ENCODE results near the gene TGIF2LX.
"Not testable (repeated sequence)": the region's sequence is repeated elsewhere in the genome, so short reads cannot be mapped to it uniquely, and the experiment has no call there.

Gene TGIF2LX

GRCh38 chrX:89921665-89922064 lies at the start of gene TGIF2LX:
Gene TGIF2LX, plus strand, starts transcription at chrX:89921908. Its CDS starts 178 bp downstream, at chrX:89922086.
- CTCF ChIA-PET; DNase-seq (ENCODE audit: extremely low spot score); POLR2A ChIA-PET: not testable (repeated sequence)

GRCh38 chrX:89922338-89922934 lies 728 bp downstream of the TGIF2LX start:
- POLR2A ChIA-PET; CTCF ChIA-PET; DNase-seq (ENCODE audit: extremely low spot score): not testable (repeated sequence)

- POLR2A ChIA-PET; CTCF ChIA-PET; DNase-seq (ENCODE audit: extremely low spot score): not testable (repeated sequence)
These were observed 21.4 kb downstream of the TGIF2LX start for GRCh38 chrX:89943077-89943476.

GRCh38 chrX:89965588-89965987 lies 43.9 kb downstream of the TGIF2LX start:
- POLR2A ChIA-PET; DNase-seq (ENCODE audit: extremely low spot score); CTCF ChIA-PET: not testable (repeated sequence)
